K562 (cell line): ENCODE results near the gene SCARF2. TPM values are rescaled to one million over a fixed set of nuclear protein-coding genes. Genes with fewer than 3 reads are reported as not detected.

ENCODE experiments used
- ARID3A ChIP-seq: IDR thresholded peaks from 2 replicates; pipeline ENCODE4 v1.6.1; 2012; ENCODE audit warnings: low read depth, low read length, improper control_type of control experiment, borderline replicate concordance
- CTCF ChIP-seq, 3 experiments: IDR thresholded peaks in 2 of 3; conservative IDR thresholded peaks in 1 of 3; 2 replicates each; pipeline ENCODE4 v1.5.1; 2011 to 2012; ENCODE audit warnings: low read length in 3 of 3, mild to moderate bottlenecking in 3 of 3, control low read depth in 2 of 3, improper control_type of control experiment in 1 of 3, inconsistent platforms in 1 of 3, low read depth in 1 of 3, mixed read lengths in 1 of 3, moderate library complexity in 1 of 3; ENCODE audit not compliant: insufficient read depth in 2 of 3
- MCM2 ChIP-seq: fragments of 450-650 bp; IDR thresholded peaks from 2 replicates; pipeline ENCODE4 v1.6.1; 2017; ENCODE audit warnings: low read depth, mild to moderate bottlenecking
- NR4A1 ChIP-seq, 2 experiments: fragments of 250-450 bp in 1 of 2; fragments of 450-650 bp in 1 of 2; sonication (Bioruptor Pico) in 1 of 2; IDR thresholded peaks; 2 replicates each; pipeline versions ENCODE4 v1.4.0 to v1.6.1; 2016 to 2020; ENCODE audit warnings: mild to moderate bottlenecking in 2 of 2, missing compliant biosample characterization in 1 of 2, missing genetic modification characterization in 1 of 2, moderate library complexity in 1 of 2
- PHF8 ChIP-seq: fragments of 200-600 bp; sonication (generic); IDR thresholded peaks from 2 replicates; pipeline ENCODE4 v1.6.1; 2012; ENCODE audit warnings: mixed run types, mild to moderate bottlenecking, inconsistent platforms, low read length, moderate library complexity, borderline replicate concordance
- SAFB ChIP-seq: fragments of 200-400 bp; formaldehyde crosslinking; IDR thresholded peaks from 2 replicates; pipeline ENCODE4 v1.6.1; 2017; ENCODE audit warnings: low read depth, low read length, borderline replicate concordance
- ZFX ChIP-seq: sonication (generic); formaldehyde crosslinking; IDR thresholded peaks from 2 replicates; pipeline ENCODE4 v1.8.0; 2022; ENCODE audit warnings: mild to moderate bottlenecking, missing genetic modification reagents, moderate library complexity
- ZKSCAN8 ChIP-seq: fragments of 200-800 bp; sonication (Bioruptor generic); IDR thresholded peaks from 2 replicates; pipeline ENCODE4 v1.6.1; 2016; ENCODE audit warnings: missing genetic modification characterization, missing compliant biosample characterization
- ZNF318 ChIP-seq, 2 experiments: fragments of 450-650 bp; IDR thresholded peaks; 2 replicates each; pipeline ENCODE4 v1.6.1; 2016; ENCODE audit warnings: mild to moderate bottlenecking in 2 of 2, borderline replicate concordance in 1 of 2, low read depth in 1 of 2, moderate library complexity in 1 of 2
- polyA plus RNA-seq, 8 experiments: library from polyadenylated mRNA; depleted of rRNA in 4 of 8; stranded (reverse) in 5 of 8; unstranded in 3 of 8; fragments of >200 nt; fragmentation: Nextera tagmentation in 2 of 8; fragmentation: Illumina TruSeq in 1 of 8; extraction: Ambion mirVana in 2 of 8; extraction: Trizol in 1 of 8; gene quantifications; 2 replicates each; pipeline versions ENCODE4 v1.2.1 to v1.2.3, GENCODE V29; 2011 to 2014; ENCODE audit warnings: inconsistent platforms in 1 of 8, missing spikeins in 1 of 8
- total RNA-seq, 7 experiments: library from RNA; depleted of rRNA in 6 of 7; stranded (reverse); fragments of >200 nt in 6 of 7; fragmentation: Illumina TruSeq in 2 of 7; extraction: Trizol in 2 of 7; gene quantifications; 2 replicates each; pipeline versions ENCODE4 v1.2.1 to v1.2.3, GENCODE V29; 2011 to 2021; ENCODE audit warnings: low replicate concordance in 1 of 7
- TF ChIP-seq, protein P1 (sequence below): fragments of 450-650 bp; formaldehyde crosslinking; IDR thresholded peaks from 2 replicates; pipeline ENCODE4 v1.4.0; 2020; ENCODE audit warnings: mild to moderate bottlenecking, moderate library complexity

The SCARF2 gene
- total and polyA plus RNA-seq, 9 of the 15 experiments (the other 6 are each of a cell fraction or from before 2014, with no cell fraction given) = 0.06 to 0.32 (median 0.21) TPM; not detected in 5

DNA sequence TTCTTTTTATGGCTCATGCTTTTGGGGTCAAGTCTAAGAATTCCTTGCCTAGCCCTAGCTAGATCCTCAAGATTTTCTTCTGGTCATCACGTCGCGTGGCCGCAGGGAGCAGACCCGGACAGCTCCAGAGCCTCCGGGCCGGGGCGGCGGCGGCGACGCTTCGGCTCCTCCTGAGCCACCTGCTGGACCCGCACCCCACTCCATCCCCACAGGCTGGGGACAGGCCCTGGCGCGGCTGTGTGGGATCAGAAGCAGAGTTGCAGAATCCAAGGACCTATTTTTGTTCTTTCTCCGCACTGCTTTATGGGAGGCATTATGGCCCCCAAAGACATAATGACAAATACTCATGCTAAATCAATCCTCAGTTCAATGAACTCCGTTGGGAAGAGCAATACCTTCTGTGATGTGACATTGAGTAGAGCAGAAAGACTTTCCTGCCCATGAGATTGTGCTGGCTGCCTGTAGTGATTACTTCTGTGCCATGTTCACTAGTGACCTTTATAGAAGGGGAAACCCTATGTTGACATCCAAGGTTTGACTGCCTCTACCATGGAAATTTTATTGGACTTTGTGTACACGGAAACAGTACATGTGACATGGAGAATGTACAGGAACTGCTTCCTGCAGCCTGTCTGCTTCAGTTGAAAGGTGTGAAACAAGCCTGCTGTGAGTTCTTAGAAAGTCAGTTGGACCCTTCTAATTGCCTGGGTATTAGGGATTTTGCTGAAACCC, 12.4 kb upstream of the SCARF2 start (continued):
- TF ChIP-seq ZNF318 (IDR thresholded peaks at IDR 0.05; ENCODE audit: borderline replicate concordance in 1 of 2, low read depth in 1 of 2) (no peak), ZFX (peak; percentile 31; the same call in 1 of the 2 replicates), CTCF (IDR thresholded peaks at IDR 0.05 in 2 of 3, conservative IDR thresholded peaks at IDR 0.05 in 1 of 3; ENCODE audit: insufficient read depth in 2 of 3, low read depth in 1 of 3, low read length in 3 of 3) (0 out of 6 replicates have a peak, but pooled peaks of 1 of the 3 experiments have one; percentile 10), PHF8 (no peak; the same call in 1 of the 2 replicates), ZKSCAN8 (no peak), NR4A1 (CRISPR knock-in tag; IDR thresholded peaks at IDR 0.05) (0 out of 2 replicates have a peak, but pooled peaks have one; percentile 23), NR4A1 (tag; IDR thresholded peaks at IDR 0.05) (no peak), ARID3A (no peak), SAFB (no peak), MCM2 (no peak)
- TF ChIP-seq, protein P1, sequence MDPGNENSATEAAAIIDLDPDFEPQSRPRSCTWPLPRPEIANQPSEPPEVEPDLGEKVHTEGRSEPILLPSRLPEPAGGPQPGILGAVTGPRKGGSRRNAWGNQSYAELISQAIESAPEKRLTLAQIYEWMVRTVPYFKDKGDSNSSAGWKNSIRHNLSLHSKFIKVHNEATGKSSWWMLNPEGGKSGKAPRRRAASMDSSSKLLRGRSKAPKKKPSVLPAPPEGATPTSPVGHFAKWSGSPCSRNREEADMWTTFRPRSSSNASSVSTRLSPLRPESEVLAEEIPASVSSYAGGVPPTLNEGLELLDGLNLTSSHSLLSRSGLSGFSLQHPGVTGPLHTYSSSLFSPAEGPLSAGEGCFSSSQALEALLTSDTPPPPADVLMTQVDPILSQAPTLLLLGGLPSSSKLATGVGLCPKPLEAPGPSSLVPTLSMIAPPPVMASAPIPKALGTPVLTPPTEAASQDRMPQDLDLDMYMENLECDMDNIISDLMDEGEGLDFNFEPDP (CRISPR knock-in tag) = peak; percentile 78; the same call in 1 of the 2 replicates
